ENCODE results near the gene IL1RAPL1. TPM values are rescaled to one million over a fixed set of nuclear protein-coding genes. Genes with fewer than 3 reads are reported as not detected.

The IL1RAPL1 gene
- total RNA-seq, 1 donor from 2014 or later = not detected

- intact Hi-C loops (cut with micrococcal nuclease) = no loop called here
Observed at GRCh38 chrX:30005813-30006212, 1418.6 kb downstream of the IL1RAPL1 start.

More at GRCh38 chrX:30005813-30006212, 1418.6 kb downstream of the IL1RAPL1 start:
- no peak overlapping the region for H3K27ac Mint-ChIP-seq
- no peak overlapping the region for H3K4me3 Mint-ChIP-seq
- no peak for DNase-seq
- no peaks in the 10 kb centered on the region for H3K36me3 Mint-ChIP-seq (ENCODE audit: low read depth)
- peaks cover 1% of the 10 kb centered on the region for H3K9me3 Mint-ChIP-seq
- no peaks in the 10 kb centered on the region for H3K4me1 Mint-ChIP-seq
- H3K27me3 Mint-ChIP-seq = no peaks in the 10 kb centered on the region
